Epithelial cell of prostate (primary cell): ENCODE measurements around the gene RC3H2.

Source experiments
- DNase-seq: peaks from one replicate; pipeline ENCODE4 v3.0.0-alpha.2; 2011; ENCODE audit warnings: low read depth, low spot score
- H3K27ac ChIP-seq: fragments of 450-650 bp; 2 replicates; pipeline ENCODE4 v1.5.1; 2017; ENCODE audit warnings: mild to moderate bottlenecking

The RC3H2 gene, protein sequence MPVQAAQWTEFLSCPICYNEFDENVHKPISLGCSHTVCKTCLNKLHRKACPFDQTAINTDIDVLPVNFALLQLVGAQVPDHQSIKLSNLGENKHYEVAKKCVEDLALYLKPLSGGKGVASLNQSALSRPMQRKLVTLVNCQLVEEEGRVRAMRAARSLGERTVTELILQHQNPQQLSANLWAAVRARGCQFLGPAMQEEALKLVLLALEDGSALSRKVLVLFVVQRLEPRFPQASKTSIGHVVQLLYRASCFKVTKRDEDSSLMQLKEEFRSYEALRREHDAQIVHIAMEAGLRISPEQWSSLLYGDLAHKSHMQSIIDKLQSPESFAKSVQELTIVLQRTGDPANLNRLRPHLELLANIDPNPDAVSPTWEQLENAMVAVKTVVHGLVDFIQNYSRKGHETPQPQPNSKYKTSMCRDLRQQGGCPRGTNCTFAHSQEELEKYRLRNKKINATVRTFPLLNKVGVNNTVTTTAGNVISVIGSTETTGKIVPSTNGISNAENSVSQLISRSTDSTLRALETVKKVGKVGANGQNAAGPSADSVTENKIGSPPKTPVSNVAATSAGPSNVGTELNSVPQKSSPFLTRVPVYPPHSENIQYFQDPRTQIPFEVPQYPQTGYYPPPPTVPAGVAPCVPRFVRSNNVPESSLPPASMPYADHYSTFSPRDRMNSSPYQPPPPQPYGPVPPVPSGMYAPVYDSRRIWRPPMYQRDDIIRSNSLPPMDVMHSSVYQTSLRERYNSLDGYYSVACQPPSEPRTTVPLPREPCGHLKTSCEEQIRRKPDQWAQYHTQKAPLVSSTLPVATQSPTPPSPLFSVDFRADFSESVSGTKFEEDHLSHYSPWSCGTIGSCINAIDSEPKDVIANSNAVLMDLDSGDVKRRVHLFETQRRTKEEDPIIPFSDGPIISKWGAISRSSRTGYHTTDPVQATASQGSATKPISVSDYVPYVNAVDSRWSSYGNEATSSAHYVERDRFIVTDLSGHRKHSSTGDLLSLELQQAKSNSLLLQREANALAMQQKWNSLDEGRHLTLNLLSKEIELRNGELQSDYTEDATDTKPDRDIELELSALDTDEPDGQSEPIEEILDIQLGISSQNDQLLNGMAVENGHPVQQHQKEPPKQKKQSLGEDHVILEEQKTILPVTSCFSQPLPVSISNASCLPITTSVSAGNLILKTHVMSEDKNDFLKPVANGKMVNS

DNA sequence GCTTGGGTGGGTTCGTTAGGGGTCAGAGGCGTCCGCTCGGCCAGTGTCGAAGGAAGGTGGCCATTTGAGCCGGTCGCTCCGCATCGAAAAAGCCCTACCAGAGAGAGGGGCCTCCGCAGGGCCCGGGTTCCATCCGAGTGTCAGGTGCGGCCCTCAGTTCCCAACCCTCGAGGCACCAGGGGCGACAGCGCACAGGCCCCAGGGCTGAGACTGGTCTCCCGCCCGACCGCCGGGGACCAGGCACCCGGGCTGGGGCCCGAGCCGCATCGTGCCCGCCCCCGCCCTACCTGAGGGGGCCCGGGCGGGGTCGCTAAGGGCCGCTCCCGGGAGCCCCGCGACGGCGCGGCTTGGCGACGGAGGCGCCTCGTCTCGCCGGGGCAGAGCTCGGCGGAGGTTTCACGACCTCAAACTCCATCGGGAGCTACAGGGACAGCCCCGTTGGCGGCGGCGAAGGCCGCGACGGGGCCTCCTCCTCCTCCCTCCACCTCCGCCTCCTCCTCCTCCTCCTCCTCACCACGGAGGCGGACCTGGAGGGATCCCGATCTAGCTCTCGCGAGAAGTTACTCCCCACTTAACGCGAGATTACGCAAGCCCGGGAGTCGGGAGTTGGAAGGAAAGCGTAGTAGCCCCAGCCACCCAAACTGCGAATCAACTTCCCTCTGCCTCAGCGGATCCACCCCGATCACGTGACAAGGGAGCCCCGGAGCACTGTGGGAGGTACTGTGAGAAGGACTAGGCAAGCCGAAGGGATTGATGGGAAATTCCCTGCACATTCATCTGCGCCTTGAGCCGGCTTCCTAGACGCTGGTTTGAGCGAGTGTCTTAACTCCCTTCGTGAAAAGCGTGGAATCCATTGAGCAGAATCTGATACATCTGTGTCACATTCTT, at the start of gene RC3H2:
Gene RC3H2 (minus strand): TSS at position 537 of the 888 bp plus-strand sequence. CDS start 7,850 bp downstream, outside the sequence.
- peak within 1 kb of the TSS; percentile 84 for H3K27ac ChIP-seq
- DNase-seq, result peak; percentile 97

DNA sequence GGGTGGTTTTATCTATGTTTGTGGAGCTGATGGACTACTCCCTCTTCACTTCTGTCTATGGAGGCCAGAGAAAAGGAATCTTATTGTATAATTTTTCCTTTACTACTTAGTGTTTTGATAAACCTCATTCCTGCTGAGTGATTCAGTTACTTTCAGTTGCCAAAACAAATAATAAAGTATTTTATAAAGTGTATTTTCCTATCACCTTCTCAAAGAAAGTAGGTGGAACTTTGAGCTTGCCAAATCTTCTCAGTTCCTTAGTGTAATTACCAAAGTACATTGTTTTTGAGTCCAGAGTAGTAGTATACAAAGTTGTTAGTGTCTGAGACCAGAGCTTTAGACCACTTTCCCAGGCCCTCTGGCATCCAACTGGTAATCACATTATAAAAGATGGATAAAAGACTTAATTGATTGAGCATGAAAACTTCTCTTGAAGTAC, 49.1 kb upstream of the RC3H2 start:
- no peak for DNase-seq
- peak overlapping the region; percentile 5 for H3K27ac ChIP-seq

DNA sequence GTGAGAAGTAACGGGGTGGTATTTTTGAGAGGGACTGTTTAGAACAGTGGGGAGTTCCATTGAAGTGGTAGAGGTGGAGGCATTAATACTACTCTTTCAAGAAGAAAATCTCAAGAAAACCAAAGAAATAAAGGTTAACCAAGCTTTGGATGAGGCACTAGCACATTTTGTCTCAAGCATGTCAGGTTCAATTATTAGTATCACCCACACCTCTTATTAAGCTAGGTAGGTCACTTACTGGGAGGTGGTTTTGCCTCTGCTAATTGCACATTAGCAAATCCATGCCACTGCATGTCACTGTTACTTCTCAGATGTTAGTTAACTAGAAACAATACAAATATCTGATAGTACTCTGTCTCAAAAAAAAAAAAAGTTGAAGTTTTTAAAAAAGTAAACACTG, 45.9 kb upstream of the RC3H2 start:
- no peak for DNase-seq
- H3K27ac ChIP-seq, result no peak overlapping the region

DNA sequence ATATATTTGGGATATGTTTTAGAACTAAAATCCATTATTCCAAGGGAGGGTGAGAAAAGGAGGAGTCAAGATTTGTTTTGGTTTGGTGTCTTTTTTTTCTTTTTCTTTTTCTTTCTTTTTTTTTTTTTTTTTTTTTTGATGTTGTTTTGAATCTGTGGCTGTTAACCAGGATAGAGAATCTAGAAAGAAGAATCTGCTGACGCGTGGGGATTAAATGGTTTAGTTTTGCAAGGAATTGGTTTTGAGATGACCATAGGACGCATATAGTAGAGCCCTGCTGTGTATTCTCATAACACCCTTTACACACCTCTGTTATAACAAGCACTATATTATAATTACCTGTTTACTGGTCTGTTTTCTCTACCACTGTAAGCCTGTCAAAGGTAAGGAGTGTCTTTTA, 45.1 kb upstream of the RC3H2 start:
- DNase-seq, result no peak
- H3K27ac ChIP-seq, result no peak overlapping the region

DNA sequence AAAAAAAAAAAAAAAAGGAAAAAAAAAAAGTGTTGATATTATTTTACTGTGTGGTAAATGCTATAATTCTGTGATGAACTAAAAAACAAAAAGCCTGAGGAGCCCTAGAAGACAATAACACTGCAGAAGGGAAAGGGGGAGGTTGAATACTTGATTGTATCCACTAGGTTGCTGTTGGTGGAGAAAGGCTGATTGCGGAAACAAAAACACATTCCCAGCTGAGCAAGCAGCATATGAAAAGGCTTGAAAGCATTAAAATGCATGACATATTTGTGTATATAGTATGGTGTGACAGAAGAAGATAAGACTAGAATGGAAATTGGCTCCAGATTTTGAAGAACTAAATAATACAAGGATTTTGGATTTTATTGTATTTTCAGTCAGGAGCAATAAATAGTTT, 44.5 kb upstream of the RC3H2 start:
- DNase-seq, result no peak
- H3K27ac ChIP-seq, result no peak overlapping the region

DNA sequence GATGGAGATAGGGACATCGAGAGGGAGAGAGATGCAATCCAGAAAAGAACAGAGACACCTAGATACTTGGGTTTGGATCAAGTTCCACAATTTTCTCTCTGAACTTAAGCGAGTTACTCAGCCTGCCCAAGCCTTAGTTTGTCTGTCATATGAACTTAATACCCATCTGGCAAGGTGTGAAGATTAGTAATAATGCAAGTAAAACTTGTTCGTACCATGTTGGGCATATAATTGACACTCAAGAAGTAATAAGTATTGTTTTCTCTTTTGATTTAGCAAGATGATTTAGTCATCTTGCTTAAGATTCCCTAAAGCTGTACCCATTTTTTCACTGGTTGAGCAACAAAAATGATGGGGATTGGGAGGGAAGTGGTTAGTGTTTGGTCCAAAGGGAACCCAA, 43.2 kb upstream of the RC3H2 start:
- DNase-seq, result no peak
- H3K27ac ChIP-seq, result peak overlapping the region; percentile 68

DNA sequence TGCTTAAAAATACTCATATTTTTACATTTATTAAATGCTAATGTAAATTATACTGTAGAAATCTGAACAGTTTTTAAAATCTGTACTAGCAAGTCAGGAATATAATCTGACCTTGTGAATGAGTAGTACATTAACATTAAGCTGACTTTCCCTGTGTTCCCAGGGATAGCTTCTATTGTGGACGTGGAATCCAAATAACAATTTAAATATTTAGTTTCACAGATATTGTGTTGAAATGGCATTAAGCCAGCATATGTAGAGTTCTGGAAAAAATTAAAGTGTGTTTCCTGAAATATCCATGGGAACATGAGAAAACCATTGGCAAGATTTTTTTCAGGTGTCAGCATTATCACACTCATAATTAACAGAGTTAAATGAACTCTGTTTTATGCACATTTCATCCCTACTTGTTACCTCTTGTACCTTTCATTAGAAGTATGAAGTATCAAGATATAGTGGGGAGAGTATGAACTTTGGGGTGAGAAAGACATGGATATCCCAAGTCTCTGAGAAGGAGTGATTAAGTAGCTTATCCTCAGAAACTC, 41.4 kb upstream of the RC3H2 start:
- peak overlapping the region; percentile 68 for H3K27ac ChIP-seq
- DNase-seq, result no peak

DNA sequence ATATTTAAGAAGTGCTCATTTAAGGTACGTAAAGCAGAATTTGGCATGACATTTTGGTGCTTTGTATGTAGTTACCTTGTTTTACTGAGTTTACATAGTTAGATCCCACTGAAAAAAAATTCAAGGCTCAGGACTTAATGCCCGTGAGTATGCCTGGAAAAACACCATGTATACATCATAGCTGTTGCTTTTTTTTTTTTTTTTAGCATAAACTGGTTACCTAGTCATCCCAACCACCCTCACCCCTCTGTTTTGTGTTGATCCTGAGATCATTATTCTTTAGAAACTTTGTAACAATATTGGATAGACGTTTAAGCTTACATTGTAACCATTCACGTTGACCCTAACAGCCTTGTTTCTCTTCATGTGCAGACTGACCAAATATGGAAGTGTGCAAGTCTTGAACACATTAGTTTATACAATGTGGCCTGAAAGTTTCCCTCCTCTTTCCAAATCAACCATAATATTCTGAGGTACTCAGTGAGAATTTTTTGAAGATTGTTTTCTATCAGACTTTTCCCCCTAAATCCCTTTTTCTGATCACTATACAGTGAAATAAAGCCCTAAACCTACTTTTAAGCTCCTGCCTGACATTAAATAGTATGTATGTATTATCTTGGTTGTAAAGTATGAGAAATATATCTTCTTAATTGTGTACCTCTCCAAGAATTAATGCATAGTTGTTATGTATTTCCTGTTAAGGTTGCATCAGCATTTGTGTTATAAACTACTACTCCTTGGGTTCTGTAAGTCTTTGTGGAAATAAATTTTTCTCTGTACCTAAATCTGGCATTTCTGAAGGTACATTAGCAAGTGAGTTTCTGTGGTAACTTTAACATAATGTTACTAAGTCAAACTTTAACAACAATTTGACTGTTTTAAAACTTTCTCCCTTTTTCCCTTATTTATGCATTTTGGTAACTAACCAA, 40.1 kb upstream of the RC3H2 start:
- no peak for DNase-seq
- H3K27ac ChIP-seq, result peak overlapping the region; percentile 68

DNA sequence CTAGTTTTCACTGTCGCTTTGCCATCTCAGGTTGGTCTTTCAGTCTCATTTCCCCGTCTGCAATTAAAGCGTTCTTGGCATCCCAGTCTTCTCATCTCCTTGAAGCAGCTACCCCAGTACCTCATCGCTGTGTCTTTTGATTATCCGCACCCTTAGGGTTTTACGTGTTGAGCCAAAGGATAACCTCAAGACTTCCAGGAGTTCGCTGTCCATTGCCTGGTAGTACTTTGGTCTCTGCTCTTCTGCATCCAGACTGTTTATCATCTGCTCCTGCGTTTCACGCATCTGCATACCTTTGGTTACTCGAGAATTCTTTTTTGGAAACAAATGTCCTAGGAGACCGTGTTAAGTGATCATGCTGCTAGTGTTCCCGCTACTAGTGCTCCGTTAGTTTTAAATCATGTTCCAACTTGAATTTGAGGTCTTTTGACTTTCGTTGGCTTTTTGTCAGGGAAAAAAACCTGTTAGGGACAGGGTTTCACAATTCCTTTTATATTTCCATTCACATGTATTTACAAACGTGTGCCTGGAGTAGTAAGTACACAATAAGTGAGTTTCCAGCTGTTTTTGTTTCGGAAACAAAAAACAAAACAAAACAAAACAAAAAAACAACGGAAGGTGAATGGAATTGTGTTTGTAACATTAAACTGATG, 36.5 kb upstream of the RC3H2 start:
- DNase-seq, result no peak
- peak overlapping the region; percentile 86 for H3K27ac ChIP-seq

DNA sequence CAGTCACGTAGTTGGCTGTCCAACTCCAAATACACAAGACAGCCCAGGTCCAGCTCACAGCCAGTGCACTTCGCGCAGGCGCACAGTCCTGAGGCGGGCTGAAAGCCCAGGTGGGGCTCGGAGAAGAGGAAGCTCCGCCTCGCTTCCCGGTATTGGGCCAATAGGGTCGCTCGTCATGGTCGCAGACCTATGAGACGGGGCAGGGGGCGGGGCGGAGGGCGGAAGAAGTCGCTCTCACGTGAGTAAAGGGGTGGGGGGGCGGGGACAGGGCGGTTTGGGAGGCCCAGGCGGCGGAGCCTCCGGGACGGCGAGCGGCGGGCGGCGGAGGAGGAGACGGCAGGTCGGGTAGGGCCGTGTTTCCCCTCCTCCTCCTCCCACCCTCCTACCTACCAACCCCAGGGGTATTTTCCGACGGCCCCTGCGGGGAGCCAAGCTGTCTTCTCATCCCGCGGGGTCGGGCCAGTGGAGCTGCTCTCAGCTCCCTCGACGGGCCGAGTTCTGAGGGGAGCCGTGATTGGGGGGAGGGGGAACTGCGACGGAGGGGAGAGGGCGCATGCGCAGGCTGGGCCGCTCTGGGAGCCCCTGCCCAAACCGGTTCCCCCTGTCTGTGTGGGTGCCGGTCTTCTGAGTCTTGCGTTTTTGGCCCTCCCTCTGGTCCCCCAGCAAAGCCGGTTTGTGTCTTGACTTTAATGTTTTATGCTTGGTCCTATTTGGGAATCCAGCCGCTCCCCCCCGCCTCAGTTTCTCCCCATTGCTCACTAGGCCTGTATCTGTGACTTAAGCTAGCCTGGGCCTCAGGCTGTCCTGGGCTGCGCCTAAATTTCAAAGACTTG, 35.8 kb upstream of the RC3H2 start, which contains the start of gene RABGAP1:
Gene RABGAP1 (plus strand): TSS at position 272 of the 833 bp plus-strand sequence. CDS start 16,040 bp downstream, outside the sequence.
- H3K27ac ChIP-seq, result peak within 1 kb of the TSS; percentile 86
- peak; percentile 92 for DNase-seq

DNA sequence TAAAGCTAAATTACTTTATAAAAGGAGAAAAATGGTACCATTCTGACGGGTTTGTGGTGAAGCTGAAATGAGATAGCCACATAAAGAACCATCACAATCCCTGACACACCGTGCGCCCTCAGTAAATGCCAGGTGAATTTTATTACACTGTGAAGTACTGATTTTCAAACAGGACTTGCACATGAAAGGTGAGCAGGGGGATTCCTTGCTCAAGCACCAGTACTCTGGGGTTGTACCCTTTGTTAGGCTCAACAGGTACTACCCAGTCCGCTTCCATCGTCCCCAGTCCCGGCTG, 35.2 kb upstream of the RC3H2 start:
- no peak for DNase-seq
- H3K27ac ChIP-seq, result peak overlapping the region; percentile 86

DNA sequence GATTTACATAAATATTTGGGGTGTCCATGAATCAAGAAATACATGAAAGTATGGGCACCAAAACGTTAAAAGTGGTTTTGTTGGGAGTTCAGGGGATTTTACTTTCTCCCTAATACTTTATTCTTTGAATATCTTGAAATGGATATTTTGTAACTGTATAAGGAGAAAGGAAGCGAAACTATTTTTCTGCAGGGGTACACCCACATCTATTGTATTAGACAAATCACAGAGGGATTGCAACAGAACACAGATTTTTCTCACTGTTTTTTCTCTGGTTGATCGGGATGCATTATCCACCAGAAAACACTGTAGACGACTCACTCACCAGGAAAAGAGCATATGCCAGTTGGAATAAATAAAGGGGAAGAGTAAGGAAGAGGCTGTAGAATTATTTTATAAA, 34.4 kb upstream of the RC3H2 start:
- peak overlapping the region; percentile 86 for H3K27ac ChIP-seq

DNA sequence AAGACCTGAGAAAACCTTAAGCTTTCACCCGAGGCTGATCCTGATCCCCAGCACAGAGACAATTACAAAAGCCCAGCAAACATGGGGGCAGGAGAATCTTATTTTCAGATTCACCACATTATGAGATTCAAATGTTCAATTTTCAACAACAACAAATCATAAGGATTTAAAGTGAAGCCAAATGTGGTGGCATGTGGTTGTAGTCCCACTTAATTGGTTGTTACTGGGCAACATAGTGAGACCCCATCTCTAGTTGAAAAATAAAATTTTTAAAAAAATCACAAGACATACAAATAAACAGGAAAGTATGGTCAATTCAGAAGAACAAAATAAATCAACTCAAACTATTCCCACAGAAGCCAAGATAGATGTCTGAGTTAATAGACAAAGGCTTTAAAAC, 31.7 kb upstream of the RC3H2 start:
- H3K27ac ChIP-seq, result no peak overlapping the region
- no peak for DNase-seq

More for the DNA sequence above, 34.4 kb upstream of the RC3H2 start:
- no peak for DNase-seq

DNA sequence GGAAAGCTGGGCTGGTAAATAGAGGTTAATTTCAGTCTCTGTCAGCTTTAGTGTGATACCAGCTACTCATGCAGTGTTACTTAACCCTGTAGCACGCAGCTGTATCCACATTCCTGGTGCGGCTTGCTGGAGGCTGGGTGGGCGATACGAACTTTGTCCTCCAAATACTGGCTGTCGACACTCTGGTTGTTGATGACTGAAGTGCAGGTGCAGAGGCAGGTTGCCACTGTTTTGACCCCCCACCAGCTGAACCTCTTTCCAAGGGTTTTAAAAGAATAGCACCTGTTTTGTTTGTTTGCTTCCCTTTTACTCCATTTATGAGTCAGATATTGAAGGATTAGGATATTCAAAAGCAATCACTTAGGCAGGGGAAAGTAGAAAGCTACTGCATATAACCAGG, 31.3 kb upstream of the RC3H2 start:
- DNase-seq, result no peak
- no peak overlapping the region for H3K27ac ChIP-seq

DNA sequence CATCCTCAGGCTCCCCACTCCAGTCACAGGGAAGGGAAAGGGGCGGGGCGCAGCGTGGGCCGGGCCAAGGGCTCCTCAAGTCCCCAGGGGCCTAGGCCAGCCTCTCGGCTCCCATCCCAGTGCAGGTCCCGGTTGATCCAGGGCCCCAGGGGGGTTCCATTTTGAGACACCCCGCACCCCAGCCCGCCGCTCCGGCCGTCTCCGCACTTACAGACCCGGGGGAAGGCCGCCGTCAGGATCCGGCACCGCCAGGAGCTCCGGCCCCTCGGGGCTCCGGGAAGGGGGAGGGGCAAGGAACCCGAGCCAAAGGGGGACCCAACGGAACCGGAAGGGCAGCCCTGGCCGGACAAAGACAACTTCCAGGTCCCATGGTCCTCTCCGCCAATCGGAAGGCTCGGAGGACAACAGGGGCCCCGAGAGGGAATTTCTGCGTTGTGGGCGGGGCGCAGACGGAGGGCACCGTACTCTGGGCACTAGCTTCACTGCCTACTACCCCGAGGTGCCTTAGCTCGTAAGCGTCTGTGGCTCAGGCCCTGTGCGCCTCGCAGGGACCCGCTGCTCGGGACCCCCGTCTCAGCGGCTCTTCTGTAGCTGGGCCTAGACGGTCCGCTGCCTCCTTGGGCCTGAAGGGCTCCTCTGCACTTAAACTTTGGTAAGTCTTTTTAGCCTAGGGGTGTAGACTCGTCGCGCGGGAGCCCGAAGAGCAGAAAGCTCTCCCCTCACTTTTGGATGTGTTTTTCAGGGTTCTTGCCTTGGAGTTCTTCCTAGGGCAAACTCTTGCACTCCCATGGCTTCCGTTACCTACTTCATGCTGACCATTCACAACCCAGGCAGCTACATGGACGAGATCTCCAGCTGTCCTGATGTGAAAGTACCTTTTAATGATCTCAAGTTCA, 26.3 kb upstream of the RC3H2 start, which contains the start of gene ZBTB26:
Gene ZBTB26 (minus strand): TSS at position 287 of the 896 bp plus-strand sequence. CDS start 11,578 bp downstream, outside the sequence.
- DNase-seq, result no peak
- H3K27ac ChIP-seq, result peak within 1 kb of the TSS; percentile 69
